Uterus (tissue), 4 donors: ENCODE data around the gene DYNLRB2. TPM values are rescaled to one million over a fixed set of nuclear protein-coding genes. Genes with fewer than 3 reads are reported as not detected.

ENCODE experiments used
- DNase-seq, 2 donors: peaks; one replicate each; pipeline ENCODE4 v3.0.0-alpha.2; 2019 to 2020
- H3K27ac ChIP-seq, 2 donors: fragments of 200-600 bp; sonication (generic); 1 replicate in 1 of 2; 2 replicates in 1 of 2; pipeline ENCODE4 v1.5.1; 2016 to 2018
- H3K27me3 ChIP-seq, 2 donors: fragments of 200-600 bp; sonication (generic); one replicate each; pipeline ENCODE4 v1.5.1; 2018 to 2019; ENCODE audit warnings: control low read depth in 1 of 2
- H3K36me3 ChIP-seq, 2 donors: fragments of 200-600 bp; sonication (generic); one replicate each; pipeline ENCODE4 v1.5.1; 2019; ENCODE audit warnings: control low read depth in 1 of 2
- H3K4me1 ChIP-seq, 2 donors: fragments of 200-600 bp; sonication (generic); one replicate each; pipeline ENCODE4 v1.5.1; 2018 to 2019; ENCODE audit warnings: control low read depth in 1 of 2
- H3K4me3 ChIP-seq, 2 donors: fragments of 200-600 bp; sonication (generic); 1 replicate in 1 of 2; 2 replicates in 1 of 2; pipeline ENCODE4 v1.5.1; 2018 to 2019; ENCODE audit warnings: mild to moderate bottlenecking in 1 of 2
- H3K9me3 ChIP-seq, 2 donors: fragments of 200-600 bp; sonication (generic); one replicate each; pipeline ENCODE4 v1.5.1; 2019; ENCODE audit warnings: control low read depth in 1 of 2
- CTCF ChIP-seq, 4 experiments: fragments of 200-600 bp in 2 of 4; fragments of 450-650 bp in 2 of 4; sonication (generic) in 2 of 4; IDR thresholded peaks; one replicate each; pipeline ENCODE4 v1.5.1; 2016 to 2019; ENCODE audit warnings: antibody characterized with exemption in 4 of 4, mild to moderate bottlenecking in 2 of 4, moderate library complexity in 1 of 4
- POLR2A ChIP-seq, 2 donors: fragments of 450-650 bp; IDR thresholded peaks; one replicate each; pipeline ENCODE4 v1.6.1; 2016; ENCODE audit warnings: antibody characterized with exemption in 2 of 2, mild to moderate bottlenecking in 1 of 2, moderate library complexity in 1 of 2
- intact Hi-C: fragments of 100-400 bp; cut with DNase I; formaldehyde crosslinking; loops from one replicate; pipeline ENCODE4 v1.15.1; 2023; ENCODE audit warnings: low total_unique reads
- total RNA-seq, 4 donors: library from RNA; depleted of rRNA in 3 of 4; stranded (reverse); fragments of >200 nt in 3 of 4; gene quantifications; one replicate each; pipeline versions ENCODE4 v1.1.0 to v1.2.4, GENCODE V29; 2014 to 2023
- donor health status: DM: yes; HTN: yes; CAD: no.

DYNLRB2 gene
- total RNA-seq, 4 donors from 2014 or later, result 2.6 to 3.3 TPM; not detected in 2

- Histone ChIP-seq H3K9me3 (no peaks in the 10 kb centered on the region), H3K27me3 (no peaks in the 10 kb centered on the region), H3K4me3 (no peak overlapping the region), H3K36me3 (no peaks in the 10 kb centered on the region), H3K27ac (no peak overlapping the region), H3K4me1 (no peaks in the 10 kb centered on the region)
- no peak for TF ChIP-seq POLR2A (IDR thresholded peaks at IDR 0.05)
- intact Hi-C loops, result no loop called here
- no peak for DNase-seq
These were observed 16.2 kb downstream of the DYNLRB2 start for GRCh38 chr16:80557037-80557436.

- H3K27ac ChIP-seq, result no peak overlapping the region
- no peak for TF ChIP-seq CTCF (IDR thresholded peaks at IDR 0.05)
- no peak for TF ChIP-seq POLR2A (IDR thresholded peaks at IDR 0.05)
- DNase-seq, result no peak
These were observed 18.6 kb downstream of the DYNLRB2 start for GRCh38 chr16:80559369-80559768.

GRCh38 chr16:80563066-80563465 is 22.3 kb downstream of the DYNLRB2 start:
- Histone ChIP-seq H3K4me3 (no peak overlapping the region), H3K9me3 (no peaks in the 10 kb centered on the region), H3K4me1 (no peaks in the 10 kb centered on the region), H3K36me3 (no peaks in the 10 kb centered on the region), H3K27me3 (no peaks in the 10 kb centered on the region), H3K27ac (no peak overlapping the region)
- intact Hi-C loops, result no loop called here
- DNase-seq, result no peak
- TF ChIP-seq CTCF (IDR thresholded peaks at IDR 0.05), result no peak
- no peak for TF ChIP-seq POLR2A (IDR thresholded peaks at IDR 0.05)

More at GRCh38 chr16:80559369-80559768, 18.6 kb downstream of the DYNLRB2 start:
- Histone ChIP-seq H3K9me3 (no peaks in the 10 kb centered on the region), H3K27me3 (no peaks in the 10 kb centered on the region), H3K4me3 (no peak overlapping the region), H3K4me1 (no peaks in the 10 kb centered on the region), H3K36me3 (no peaks in the 10 kb centered on the region)
- intact Hi-C loops, result no loop called here

- no peak overlapping the region for H3K4me3 ChIP-seq
- no peak for DNase-seq
- intact Hi-C loops, result no loop called here
- H3K27me3 ChIP-seq, result no peaks in the 10 kb centered on the region
- H3K27ac ChIP-seq, result no peak overlapping the region
- H3K4me1 ChIP-seq, result no peaks in the 10 kb centered on the region
- no peaks in the 10 kb centered on the region for H3K36me3 ChIP-seq
- TF ChIP-seq POLR2A (IDR thresholded peaks at IDR 0.05) (no peak), CTCF (IDR thresholded peaks at IDR 0.05) (no peak)
- H3K9me3 ChIP-seq, result no peaks in the 10 kb centered on the region
These were observed 23.6 kb downstream of the DYNLRB2 start for GRCh38 chr16:80564394-80564793.

- DNase-seq, result no peak
- H3K4me1 ChIP-seq, result no peaks in the 10 kb centered on the region
- no peaks in the 10 kb centered on the region for H3K27me3 ChIP-seq
- intact Hi-C loops, result no loop called here
- H3K27ac ChIP-seq, result no peak overlapping the region
- TF ChIP-seq CTCF (IDR thresholded peaks at IDR 0.05), result no peak
- TF ChIP-seq POLR2A (IDR thresholded peaks at IDR 0.05), result no peak
- no peaks in the 10 kb centered on the region for H3K9me3 ChIP-seq
- no peak overlapping the region for H3K4me3 ChIP-seq
- no peaks in the 10 kb centered on the region for H3K36me3 ChIP-seq
These were observed 28.8 kb downstream of the DYNLRB2 start for GRCh38 chr16:80569440-80570105.

GRCh38 chr16:80570106-80570478 is 29.3 kb downstream of the DYNLRB2 start:
- TF ChIP-seq CTCF (IDR thresholded peaks at IDR 0.05) (no peak), POLR2A (IDR thresholded peaks at IDR 0.05) (no peak)
- Histone ChIP-seq H3K27me3 (no peaks in the 10 kb centered on the region), H3K4me1 (no peaks in the 10 kb centered on the region), H3K4me3 (no peak overlapping the region), H3K27ac (no peak overlapping the region), H3K36me3 (no peaks in the 10 kb centered on the region), H3K9me3 (no peaks in the 10 kb centered on the region)
- no peak for DNase-seq
- intact Hi-C loops, result no loop called here
